GM21515 (cell line): ENCODE measurements around the gene WDR72.
"Not testable (repeated sequence)": the region's sequence is repeated elsewhere in the genome, so short reads cannot be mapped to it uniquely, and the experiment has no call there.

Experiments
- ATAC-seq: cut with Tn5 transposase; IDR thresholded peaks from one replicate; pipeline ENCODE4 v1.9.1; 2021; ENCODE audit not compliant: unreplicated experiment

The WDR72 gene

DNA sequence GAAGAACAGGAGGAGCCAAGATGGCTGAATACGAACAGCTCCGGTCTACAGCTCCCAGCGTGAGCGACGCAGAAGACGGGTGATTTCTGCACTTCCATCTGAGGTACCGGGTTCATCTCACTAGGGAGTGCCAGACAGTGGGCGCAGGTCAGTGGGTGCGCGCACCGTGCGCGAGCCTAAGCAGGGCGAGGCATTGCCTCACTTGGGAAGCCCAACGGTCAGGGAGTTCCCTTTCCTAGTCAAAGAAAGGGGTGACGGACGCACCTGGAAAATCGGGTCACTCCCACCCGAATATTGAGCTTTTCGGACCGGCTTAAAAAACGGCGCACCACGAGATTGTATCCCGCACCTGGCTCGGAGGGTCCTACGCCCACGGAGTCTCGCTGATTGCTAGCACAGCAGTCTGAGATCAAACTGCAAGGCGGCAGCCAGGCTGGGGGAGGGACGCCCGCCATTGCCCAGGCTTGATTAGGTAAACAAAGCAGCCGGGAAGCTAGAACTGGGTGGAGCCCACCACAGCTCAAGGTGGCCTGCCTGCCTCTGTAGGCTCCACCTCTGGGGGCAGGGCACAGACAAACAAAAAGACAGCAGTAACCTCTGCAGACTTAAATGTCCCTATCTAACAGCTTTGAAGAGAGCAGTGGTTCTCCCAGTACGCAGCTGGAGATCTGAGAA, 218.7 kb downstream of the WDR72 start:
- ATAC-seq: not testable (repeated sequence)

DNA sequence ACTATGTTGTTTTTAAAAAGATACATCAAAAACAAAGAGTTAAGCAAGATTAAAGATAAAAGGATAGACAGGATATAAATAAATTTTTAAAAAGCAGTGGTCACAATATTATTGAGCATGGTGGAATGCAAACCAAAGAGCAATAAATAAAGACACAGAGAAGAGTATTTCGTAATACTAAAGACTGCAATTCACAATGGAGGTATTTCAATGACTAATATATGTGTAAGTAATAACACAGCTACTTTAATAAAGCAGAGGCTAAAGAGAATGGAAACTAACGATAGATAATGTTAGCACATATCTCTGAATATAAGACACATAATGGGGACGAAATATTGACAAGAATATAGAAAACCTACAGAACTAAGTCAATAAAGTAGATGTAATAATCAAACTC, 219.6 kb downstream of the WDR72 start:
- ATAC-seq: no peak

DNA sequence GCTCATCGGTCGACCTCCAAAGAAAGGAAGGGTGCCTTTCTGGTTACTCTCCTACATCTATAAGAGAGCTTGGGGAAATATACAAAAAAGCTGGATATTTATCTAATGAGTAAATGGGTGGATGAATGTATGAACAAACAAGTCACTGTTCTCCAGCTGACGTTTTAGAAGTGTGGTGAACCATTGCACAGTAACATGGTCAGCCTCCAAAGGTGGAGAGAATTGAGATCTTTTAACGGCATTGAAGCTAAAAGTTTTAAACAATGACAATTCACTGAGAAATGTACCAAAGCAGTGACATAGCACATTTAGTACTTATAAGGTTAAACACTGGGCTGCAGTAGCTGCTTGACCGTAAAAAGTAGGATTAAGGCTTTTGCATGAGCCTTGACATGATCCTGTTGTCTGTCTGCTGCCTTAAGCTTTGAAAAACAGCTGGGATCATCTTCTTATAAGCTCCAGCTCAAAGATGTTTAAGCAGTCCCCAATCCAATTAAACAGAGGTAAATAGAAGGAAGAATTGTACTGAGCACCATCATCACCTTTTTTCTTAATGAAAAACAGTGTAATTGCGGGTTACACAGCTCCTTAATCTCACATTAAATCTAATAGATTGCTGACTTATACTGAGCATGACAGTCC, 222.9 kb downstream of the WDR72 start:
- no peak for ATAC-seq

GRCh38 chr15:53535886-53536285, 223.6 kb downstream of the WDR72 start:
- ATAC-seq: no peak

DNA sequence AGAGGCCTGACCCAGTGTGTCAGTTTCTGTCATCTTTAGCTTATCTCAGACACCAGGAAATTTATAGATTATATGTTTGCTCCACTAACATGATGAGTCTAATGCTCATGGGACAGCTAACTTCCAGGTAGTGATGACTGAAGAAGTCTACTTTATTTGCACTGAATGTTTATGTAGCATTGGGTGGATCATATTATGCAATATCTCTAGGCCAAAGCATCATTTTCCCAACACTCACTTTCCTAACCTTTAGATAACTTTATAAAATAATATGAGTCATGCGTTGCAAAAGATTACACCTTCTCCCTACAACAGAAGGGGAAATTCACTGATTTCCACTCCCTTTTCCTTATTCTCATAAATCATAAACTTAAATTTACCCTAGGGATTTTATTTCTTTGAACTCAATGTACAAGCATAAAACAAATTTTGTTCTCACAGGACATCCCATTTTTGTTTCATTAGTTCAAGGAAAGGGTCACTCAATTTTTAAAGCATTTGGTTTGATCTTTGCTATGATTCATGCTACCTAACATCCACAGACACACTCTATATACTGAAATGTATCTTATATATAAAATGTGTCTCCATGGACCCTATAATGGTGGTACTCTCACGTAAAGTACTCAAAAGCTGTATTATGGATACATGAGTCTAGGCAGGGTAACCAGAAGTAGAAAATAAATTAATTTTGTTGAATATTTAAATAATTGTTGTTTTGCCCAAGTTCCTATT, 225.2 kb downstream of the WDR72 start:
- ATAC-seq: no peak

GRCh38 chr15:53530761-53531160, 228.7 kb downstream of the WDR72 start:
- ATAC-seq: no peak

- ATAC-seq: no peak
Measured at GRCh38 chr15:53527996-53528395, 231.5 kb downstream of the WDR72 start.

DNA sequence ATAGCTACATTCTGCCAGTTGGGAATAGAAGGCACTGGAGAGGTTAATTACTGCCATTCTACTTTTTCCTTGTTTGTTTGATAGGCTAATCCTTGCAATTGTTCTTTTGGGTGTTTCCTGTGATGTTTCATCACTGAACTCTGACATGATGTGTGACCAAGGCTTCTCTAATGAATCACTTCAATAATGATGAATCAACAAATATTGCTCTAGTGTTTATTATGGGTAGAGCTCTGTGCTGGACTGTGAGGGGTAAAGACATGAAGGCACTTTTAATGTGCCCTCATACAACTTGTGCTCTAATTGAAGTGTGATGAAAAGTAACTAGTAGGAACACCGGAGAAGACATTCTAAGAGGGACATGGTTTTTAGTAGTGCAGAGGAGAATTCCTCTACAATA, 233.6 kb downstream of the WDR72 start:
- no peak for ATAC-seq

DNA sequence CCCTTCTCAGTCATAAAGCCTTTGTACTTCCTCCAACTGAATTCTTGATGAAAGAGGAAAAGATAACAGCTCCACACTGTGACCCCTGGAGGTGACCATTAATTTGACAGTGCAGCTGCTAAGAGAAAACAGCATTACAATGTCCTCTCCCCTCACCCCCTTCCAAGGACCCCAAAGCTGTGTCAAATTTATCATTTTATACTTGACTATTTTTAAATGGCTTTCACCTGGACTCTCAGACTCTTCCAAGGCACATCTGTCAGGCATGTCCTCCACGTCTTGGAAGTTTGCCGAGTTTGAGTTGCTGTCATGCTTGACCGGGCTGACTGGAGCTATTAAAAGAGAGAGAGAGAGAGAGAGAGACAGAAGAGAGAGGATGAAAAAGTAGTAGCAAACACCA, 236.5 kb downstream of the WDR72 start:
- no peak for ATAC-seq

- ATAC-seq: no peak
Measured at GRCh38 chr15:53520996-53521395, 238.5 kb downstream of the WDR72 start.

DNA sequence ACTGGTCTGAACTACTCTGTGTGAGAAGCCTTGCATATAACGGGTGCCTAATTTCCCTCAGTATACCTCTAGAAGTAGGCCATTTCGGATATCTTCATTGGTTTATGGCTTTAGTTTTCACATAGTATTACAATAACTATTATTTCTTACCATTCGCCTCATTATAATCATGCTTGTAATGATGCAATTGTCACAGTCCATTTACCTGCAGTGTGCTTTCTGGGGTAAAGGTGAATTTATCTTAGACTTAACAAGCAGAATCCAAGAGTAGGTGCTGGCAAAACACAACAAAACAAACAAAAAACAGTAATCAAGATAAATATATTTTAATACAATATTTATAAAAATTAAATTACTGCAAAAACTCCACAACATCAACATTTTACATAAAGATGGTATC, 246.0 kb downstream of the WDR72 start:
- ATAC-seq: no peak

DNA sequence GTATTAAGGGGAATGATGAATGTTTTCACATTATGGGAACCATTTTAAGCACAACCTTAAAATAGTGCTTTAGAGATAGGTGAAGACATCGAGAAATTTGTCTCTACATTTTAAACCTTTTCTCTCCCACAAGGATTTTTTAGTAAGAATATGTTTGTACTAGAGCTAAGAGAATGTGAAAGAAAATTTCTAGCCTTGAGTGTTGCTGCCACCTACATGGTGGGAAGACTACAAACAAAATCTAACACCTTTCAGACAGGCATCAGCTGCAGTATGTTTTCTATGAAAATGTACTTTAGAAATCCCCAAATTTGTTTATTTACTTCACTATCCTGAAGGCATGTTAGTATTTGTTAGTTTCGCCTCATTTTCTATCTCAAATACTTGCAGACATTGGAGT, 247.4 kb downstream of the WDR72 start:
- ATAC-seq: no peak

GRCh38 chr15:53511175-53511574, 248.3 kb downstream of the WDR72 start:
- no peak for ATAC-seq

- no peak for ATAC-seq
Measured at GRCh38 chr15:53506370-53506769, 253.1 kb downstream of the WDR72 start.

- ATAC-seq: no peak
Measured at GRCh38 chr15:53498996-53499395, 260.5 kb downstream of the WDR72 start.

DNA sequence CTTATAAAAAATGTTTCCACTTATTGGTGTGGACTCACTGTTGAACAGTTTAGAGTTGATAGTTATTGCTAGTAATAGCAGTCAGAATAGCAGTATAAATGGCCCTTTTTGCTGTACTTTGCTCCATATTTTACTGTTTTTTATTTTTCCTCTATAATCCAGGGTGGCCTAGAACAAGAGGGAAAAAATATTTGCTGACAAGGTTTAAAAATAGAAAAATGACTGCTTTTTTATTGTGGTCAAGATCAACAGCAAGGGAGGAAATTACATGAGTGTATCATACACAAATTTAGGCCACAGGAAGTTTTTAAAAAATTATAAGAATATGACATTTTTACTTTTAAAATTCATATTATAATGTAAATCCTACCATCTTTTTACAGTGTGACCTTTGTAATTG, 269.1 kb downstream of the WDR72 start:
- no peak for ATAC-seq

- ATAC-seq: no peak
Measured at GRCh38 chr15:53482055-53482454, 277.4 kb downstream of the WDR72 start.

DNA sequence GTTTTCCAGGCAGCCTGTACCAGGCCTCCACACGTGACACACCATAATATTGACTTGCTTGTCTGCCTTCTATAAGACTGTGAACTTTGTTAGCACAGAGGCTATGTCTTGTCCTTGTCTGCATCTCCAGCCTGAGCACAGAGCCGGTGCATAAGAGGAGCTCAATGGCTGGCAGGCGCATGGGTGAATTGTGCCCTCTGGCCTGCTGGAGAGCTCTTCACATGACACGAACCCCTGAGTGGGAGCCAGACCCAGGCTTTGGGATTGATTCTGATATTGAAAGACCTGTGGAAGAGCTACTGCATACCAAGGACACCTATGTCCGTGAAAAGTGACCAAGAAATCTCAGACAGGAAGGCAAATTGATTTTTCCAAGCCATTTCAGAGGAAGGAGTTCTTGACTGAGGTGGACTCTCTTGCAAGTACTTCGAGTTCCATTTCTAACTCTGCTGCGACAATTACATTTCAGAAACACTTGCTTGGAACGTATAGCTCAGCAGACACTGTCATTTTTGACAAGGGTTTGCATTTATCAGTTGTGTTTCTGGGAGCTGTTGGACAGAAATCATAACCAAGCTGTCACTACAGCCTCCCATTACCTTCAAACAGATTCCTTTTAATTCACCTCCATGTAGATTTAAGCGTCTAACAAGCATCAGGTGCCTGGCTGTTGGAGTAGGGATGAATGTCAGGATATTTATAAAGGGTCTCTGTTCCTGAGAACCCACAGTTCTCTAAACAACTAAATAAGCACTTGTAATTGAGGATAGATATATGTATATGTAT, 281.3 kb downstream of the WDR72 start:
- ATAC-seq: no peak

- no peak for ATAC-seq
Measured at GRCh38 chr15:53473886-53474285, 285.6 kb downstream of the WDR72 start.

GRCh38 chr15:53473435-53473834, 286.0 kb downstream of the WDR72 start:
- no peak for ATAC-seq

GRCh38 chr15:53472883-53473282, 286.6 kb downstream of the WDR72 start:
- no peak for ATAC-seq
